K562 (cell line): Measurements from ENCODE around the gene APOL2. TPM values are rescaled to one million over a fixed set of nuclear protein-coding genes. Genes with fewer than 3 reads are reported as not detected.

Experiments used
- ATAC-seq: fragments of 200-7000 bp; cut with Tn5 transposase; 3 replicates; pipeline ENCODE4 v1.9.1; 2020; ENCODE audit warnings: moderate library complexity
- BruUV-seq: library from RNA; stranded (reverse); fragments of 400-500 nt; replicated peaks from 2 replicates; lab custom pipeline; 2021; lab: Mats Ljungman, UMichigan
- CTCF ChIA-PET: fragments of 300-600 bp; formaldehyde crosslinking; extraction: SDS; loops from one replicate; lab custom pipeline; 2021; ENCODE audit warnings: low intra/inter-chr PET ratio; lab: Yijun Ruan, JAX
- POLR2A ChIA-PET: fragments of 300-600, 350-650 bp; sonication (Branson Sonifier 250); formaldehyde crosslinking; extraction: SDS; loops from one replicate; lab custom pipeline; 2021; ENCODE audit warnings: antibody characterized with exemption, inconsistent platforms; lab: Yijun Ruan, JAX
- DNase-seq, 4 experiments: peaks; one replicate each; pipeline versions ENCODE4 v3.0.0 to v3.0.0-alpha.2; 2011 to 2018; ENCODE audit warnings: low spot score in 3 of 4, mixed read lengths in 3 of 4; ENCODE audit errors: extremely low read depth in 1 of 4
- FAIRE-seq: peaks from 2 replicates; lab custom pipeline; 2011; peaks lifted over from hg19 to GRCh38; lab: Jason Lieb, UNC
- H2AFZ ChIP-seq: 2 replicates; pipeline ENCODE4 v1.6.0; 2011; ENCODE audit warnings: low read depth, low read length, control low read depth, inconsistent platforms
- H3K27ac ChIP-seq: fragments of 200-600 bp; 3 replicates; pipeline ENCODE4 v1.8.0; 2011; ENCODE audit warnings: low read depth, mild to moderate bottlenecking, control low read depth, inconsistent platforms, low read length, moderate library complexity, mixed read lengths; ENCODE audit errors: extremely low read depth
- H3K27me3 ChIP-seq, 2 experiments: fragments of 300-600 bp in 1 of 2; 2 replicates in 1 of 2; 3 replicates in 1 of 2; pipeline versions ENCODE4 v1.6.0 to v1.8.0; 2011; ENCODE audit warnings: inconsistent platforms in 2 of 2, low read length in 2 of 2, mild to moderate bottlenecking in 1 of 2, mixed read lengths in 1 of 2, moderate library complexity in 1 of 2; ENCODE audit not compliant: control insufficient read depth in 2 of 2, insufficient read depth in 2 of 2
- H3K36me3 ChIP-seq: fragments of 300-600 bp; 3 replicates; pipeline ENCODE4 v1.8.0; 2011; ENCODE audit warnings: mild to moderate bottlenecking, low read length, inconsistent platforms; ENCODE audit not compliant: control insufficient read depth, insufficient read depth
- H3K4me1 ChIP-seq, 2 experiments: fragments of 200-600 bp in 1 of 2; replicated peaks in 1 of 2; 2 replicates in 1 of 2; 3 replicates in 1 of 2; pipeline versions ENCODE4 v1.5.1 to v1.8.0; 2011; ENCODE audit warnings: inconsistent platforms in 2 of 2, low read length in 2 of 2, mild to moderate bottlenecking in 1 of 2, mixed read lengths in 1 of 2, moderate library complexity in 1 of 2; ENCODE audit not compliant: control insufficient read depth in 2 of 2, insufficient read depth in 2 of 2
- H3K4me2 ChIP-seq: 2 replicates; pipeline ENCODE4 v1.6.1; 2011; ENCODE audit warnings: low read length, control low read depth, inconsistent platforms, mixed read lengths; ENCODE audit not compliant: insufficient read depth
- H3K4me3 ChIP-seq: fragments of 200-600 bp; sonication (generic), shearing (Covaris generic); 2 replicates; pipeline ENCODE4 v1.5.1; 2016; ENCODE audit warnings: control low read depth, inconsistent platforms
- H3K79me2 ChIP-seq: fragments of 200-600 bp; 3 replicates; pipeline ENCODE4 v1.8.0; 2011; ENCODE audit warnings: low read length, inconsistent platforms; ENCODE audit not compliant: control insufficient read depth, insufficient read depth
- H3K9ac ChIP-seq, 2 experiments: 2 replicates each; pipeline versions ENCODE4 v1.6.0 to v1.6.1; 2011; ENCODE audit warnings: low read depth in 2 of 2, low read length in 2 of 2, control low read depth in 1 of 2, inconsistent platforms in 1 of 2, mild to moderate bottlenecking in 1 of 2, mixed read lengths in 1 of 2; ENCODE audit not compliant: insufficient read depth in 1 of 2
- H3K9me1 ChIP-seq: one replicate; pipeline ENCODE4 v1.6.0; 2011; ENCODE audit warnings: inconsistent platforms, mild to moderate bottlenecking, low read length, moderate library complexity; ENCODE audit not compliant: control insufficient read depth, insufficient read depth
- H3K9me3 ChIP-seq: replicated peaks from 2 replicates; pipeline ENCODE4 v1.5.1; 2011; ENCODE audit warnings: low read depth, low read length, inconsistent platforms; ENCODE audit not compliant: control insufficient read depth, insufficient read depth
- H4K20me1 ChIP-seq: replicated peaks from 2 replicates; pipeline ENCODE4 v1.6.1; 2011; ENCODE audit warnings: low read length, inconsistent platforms, mixed read lengths; ENCODE audit not compliant: control insufficient read depth, insufficient read depth
- ZNF133 ChIP-seq: fragments of 250-450 bp; sonication (Bioruptor Pico); IDR thresholded peaks from 2 replicates; pipeline ENCODE4 v1.4.0; 2020; ENCODE audit warnings: mild to moderate bottlenecking
- WGBS: fragments of 100-300 bp; shearing (Covaris generic); methylation state at CpG from one replicate; pipeline ENCODE4 v1.1.6; 2016; ENCODE audit warnings: low coverage, mixed read lengths; ENCODE audit not compliant: insufficient coverage; ENCODE audit errors: missing lambda C conversion rate; 5-methylcytosine and 5-hydroxymethylcytosine counted together
- in situ Hi-C: fragments of 300-500 bp; cut with MboI; formaldehyde crosslinking; loops from 4 replicates; pipeline ENCODE4 v1.15.0; 2018; ENCODE audit warnings: inconsistent platforms, mixed read lengths
- intact Hi-C: fragments of 100-400 bp; cut with micrococcal nuclease; formaldehyde crosslinking; loops from 2 replicates; pipeline ENCODE4 v1.14.2; 2022
- polyA plus RNA-seq, 8 experiments: library from polyadenylated mRNA; depleted of rRNA in 4 of 8; stranded (reverse) in 5 of 8; unstranded in 3 of 8; fragments of >200 nt; fragmentation: Nextera tagmentation in 2 of 8; fragmentation: Illumina TruSeq in 1 of 8; extraction: Ambion mirVana in 2 of 8; extraction: Trizol in 1 of 8; gene quantifications; 2 replicates each; pipeline versions ENCODE4 v1.2.1 to v1.2.3, GENCODE V29; 2011 to 2014; ENCODE audit warnings: inconsistent platforms in 1 of 8, missing spikeins in 1 of 8
- total RNA-seq, 7 experiments: library from RNA; depleted of rRNA in 6 of 7; stranded (reverse); fragments of >200 nt in 6 of 7; fragmentation: Illumina TruSeq in 2 of 7; extraction: Trizol in 2 of 7; gene quantifications; 2 replicates each; pipeline versions ENCODE4 v1.2.1 to v1.2.3, GENCODE V29; 2011 to 2021; ENCODE audit warnings: low replicate concordance in 1 of 7
- TF ChIP-seq, protein P1 (sequence below): sonication (generic); formaldehyde crosslinking; IDR thresholded peaks from 2 replicates; pipeline ENCODE4 v1.8.1; 2023; ENCODE audit warnings: missing genetic modification reagents, mild to moderate bottlenecking, borderline replicate concordance
- TF ChIP-seq, protein P2 (sequence below), 3 experiments: fragments of 200-800 bp in 1 of 3; fragments of 250-450 bp in 1 of 3; fragments of 450-650 bp in 1 of 3; sonication (Bioruptor Pico) in 1 of 3; sonication (Bioruptor generic) in 1 of 3; formaldehyde crosslinking in 1 of 3; IDR thresholded peaks; 2 replicates each; pipeline versions ENCODE4 v1.6.1 to v1.8.0; 2016 to 2022; ENCODE audit warnings: mild to moderate bottlenecking in 2 of 3, missing genetic modification characterization in 2 of 3, missing compliant biosample characterization in 1 of 3, moderate library complexity in 1 of 3

The APOL2 gene
- total and polyA plus RNA-seq, 9 of the 15 experiments (the other 6 are each of a cell fraction or from before 2014, with no cell fraction given): 2.7 to 10.6 (median 8.9) TPM

DNA sequence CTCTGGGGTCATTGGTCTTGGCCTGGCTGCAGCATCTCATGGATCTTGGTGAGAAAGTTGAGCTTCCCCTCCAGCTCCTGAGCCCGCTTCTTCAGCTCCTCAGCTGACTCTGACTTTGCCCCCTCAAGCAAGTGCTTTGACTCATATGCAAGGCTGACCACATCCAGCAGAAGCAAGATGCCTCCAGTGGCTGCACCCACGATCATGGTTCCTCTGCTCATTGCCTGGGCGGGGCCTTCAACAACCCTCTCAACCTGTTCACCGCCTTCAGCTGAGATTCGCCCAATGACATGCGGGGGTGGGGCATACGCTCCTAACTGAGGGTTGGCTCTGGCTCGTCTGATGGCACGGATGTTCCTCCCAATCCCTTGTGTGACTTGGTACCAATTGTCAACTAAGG lies 11.9 kb downstream of the APOL2 start:
- Histone ChIP-seq H3K4me3 (no peak overlapping the region), H3K9me3 (no peaks in the 10 kb centered on the region), H2AFZ (no peak overlapping the region), H3K4me1 (no peaks in the 10 kb centered on the region; a peak in 1 of 5 replicates), H3K27me3 (no peaks in the 10 kb centered on the region), H3K27ac (no peak overlapping the region), H3K79me2 (no peaks in the 10 kb centered on the region), H3K4me2 (no peak overlapping the region), H4K20me1 (no peaks in the 10 kb centered on the region), H3K36me3 (peaks cover 18% of the 10 kb centered on the region; the same call in 1 of the 3 replicates), H3K9me1 (no peaks in the 10 kb centered on the region), H3K9ac (no peak overlapping the region)
- FAIRE-seq (no peak), DNase-seq (no peak), ATAC-seq (no peak)
- BruUV-seq: TSS peak; percentile 62
- TF ChIP-seq, protein P1, sequence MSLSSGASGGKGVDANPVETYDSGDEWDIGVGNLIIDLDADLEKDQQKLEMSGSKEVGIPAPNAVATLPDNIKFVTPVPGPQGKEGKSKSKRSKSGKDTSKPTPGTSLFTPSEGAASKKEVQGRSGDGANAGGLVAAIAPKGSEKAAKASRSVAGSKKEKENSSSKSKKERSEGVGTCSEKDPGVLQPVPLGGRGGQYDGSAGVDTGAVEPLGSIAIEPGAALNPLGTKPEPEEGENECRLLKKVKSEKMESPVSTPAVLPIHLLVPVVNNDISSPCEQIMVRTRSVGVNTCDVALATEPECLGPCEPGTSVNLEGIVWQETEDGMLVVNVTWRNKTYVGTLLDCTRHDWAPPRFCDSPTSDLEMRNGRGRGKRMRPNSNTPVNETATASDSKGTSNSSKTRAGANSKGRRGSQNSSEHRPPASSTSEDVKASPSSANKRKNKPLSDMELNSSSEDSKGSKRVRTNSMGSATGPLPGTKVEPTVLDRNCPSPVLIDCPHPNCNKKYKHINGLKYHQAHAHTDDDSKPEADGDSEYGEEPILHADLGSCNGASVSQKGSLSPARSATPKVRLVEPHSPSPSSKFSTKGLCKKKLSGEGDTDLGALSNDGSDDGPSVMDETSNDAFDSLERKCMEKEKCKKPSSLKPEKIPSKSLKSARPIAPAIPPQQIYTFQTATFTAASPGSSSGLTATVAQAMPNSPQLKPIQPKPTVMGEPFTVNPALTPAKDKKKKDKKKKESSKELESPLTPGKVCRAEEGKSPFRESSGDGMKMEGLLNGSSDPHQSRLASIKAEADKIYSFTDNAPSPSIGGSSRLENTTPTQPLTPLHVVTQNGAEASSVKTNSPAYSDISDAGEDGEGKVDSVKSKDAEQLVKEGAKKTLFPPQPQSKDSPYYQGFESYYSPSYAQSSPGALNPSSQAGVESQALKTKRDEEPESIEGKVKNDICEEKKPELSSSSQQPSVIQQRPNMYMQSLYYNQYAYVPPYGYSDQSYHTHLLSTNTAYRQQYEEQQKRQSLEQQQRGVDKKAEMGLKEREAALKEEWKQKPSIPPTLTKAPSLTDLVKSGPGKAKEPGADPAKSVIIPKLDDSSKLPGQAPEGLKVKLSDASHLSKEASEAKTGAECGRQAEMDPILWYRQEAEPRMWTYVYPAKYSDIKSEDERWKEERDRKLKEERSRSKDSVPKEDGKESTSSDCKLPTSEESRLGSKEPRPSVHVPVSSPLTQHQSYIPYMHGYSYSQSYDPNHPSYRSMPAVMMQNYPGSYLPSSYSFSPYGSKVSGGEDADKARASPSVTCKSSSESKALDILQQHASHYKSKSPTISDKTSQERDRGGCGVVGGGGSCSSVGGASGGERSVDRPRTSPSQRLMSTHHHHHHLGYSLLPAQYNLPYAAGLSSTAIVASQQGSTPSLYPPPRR (CRISPR knock-in tag): no peak
- TF ChIP-seq, protein P2, sequence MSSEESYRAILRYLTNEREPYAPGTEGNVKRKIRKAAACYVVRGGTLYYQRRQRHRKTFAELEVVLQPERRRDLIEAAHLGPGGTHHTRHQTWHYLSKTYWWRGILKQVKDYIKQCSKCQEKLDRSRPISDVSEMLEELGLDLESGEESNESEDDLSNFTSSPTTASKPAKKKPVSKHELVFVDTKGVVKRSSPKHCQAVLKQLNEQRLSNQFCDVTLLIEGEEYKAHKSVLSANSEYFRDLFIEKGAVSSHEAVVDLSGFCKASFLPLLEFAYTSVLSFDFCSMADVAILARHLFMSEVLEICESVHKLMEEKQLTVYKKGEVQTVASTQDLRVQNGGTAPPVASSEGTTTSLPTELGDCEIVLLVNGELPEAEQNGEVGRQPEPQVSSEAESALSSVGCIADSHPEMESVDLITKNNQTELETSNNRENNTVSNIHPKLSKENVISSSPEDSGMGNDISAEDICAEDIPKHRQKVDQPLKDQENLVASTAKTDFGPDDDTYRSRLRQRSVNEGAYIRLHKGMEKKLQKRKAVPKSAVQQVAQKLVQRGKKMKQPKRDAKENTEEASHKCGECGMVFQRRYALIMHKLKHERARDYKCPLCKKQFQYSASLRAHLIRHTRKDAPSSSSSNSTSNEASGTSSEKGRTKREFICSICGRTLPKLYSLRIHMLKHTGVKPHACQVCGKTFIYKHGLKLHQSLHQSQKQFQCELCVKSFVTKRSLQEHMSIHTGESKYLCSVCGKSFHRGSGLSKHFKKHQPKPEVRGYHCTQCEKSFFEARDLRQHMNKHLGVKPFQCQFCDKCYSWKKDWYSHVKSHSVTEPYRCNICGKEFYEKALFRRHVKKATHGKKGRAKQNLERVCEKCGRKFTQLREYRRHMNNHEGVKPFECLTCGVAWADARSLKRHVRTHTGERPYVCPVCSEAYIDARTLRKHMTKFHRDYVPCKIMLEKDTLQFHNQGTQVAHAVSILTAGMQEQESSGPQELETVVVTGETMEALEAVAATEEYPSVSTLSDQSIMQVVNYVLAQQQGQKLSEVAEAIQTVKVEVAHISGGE (CRISPR knock-in tag; IDR thresholded peaks at IDR 0.05): no peak
- TF ChIP-seq ZNF133 (CRISPR knock-in tag): no peak
- intact Hi-C loops: no loop called here
- 81% methylated on average over 8 of the region's 9 CpGs for WGBS
- in situ Hi-C loops: no loop called here
- ChIA-PET POLR2A (interaction anchor here (0.6 to 1.8 kb wide), 3 partner anchors 11 to 826 kb away, joined by 3 to 8 read pairs (median 3); partner anchors contain the start of gene APOL2), CTCF (no interaction called here)
